AML-193 (cell line): Measurements from ENCODE around the gene ACTA2.

ENCODE experiments used
- DNase-seq, 2 experiments: peaks; one replicate each; lab custom pipeline; 2025; lab: John Stamatoyannopoulos, UW

Gene ACTA2

GRCh38 chr10:88920198-88920597 lies 32.4 kb downstream of the ACTA2 start:
- no peak for DNase-seq

DNA sequence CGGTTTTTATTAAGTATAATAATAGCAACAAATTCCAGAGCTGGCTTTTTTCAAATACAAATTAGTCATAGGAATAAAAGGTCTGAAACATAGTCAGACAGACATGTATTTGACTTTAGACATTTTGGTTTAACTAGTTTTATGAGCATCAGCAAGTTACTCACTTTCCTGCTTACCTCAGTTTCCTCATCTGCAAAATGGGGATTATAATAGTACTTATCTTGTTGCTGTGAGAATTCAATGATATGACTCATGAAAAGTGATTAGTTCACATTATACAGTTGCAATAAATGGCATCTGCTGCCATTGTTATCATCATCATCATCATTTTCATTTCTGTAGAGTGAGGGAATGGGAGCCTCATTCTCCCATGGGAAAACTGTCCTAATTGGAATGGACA lies 33.5 kb downstream of the ACTA2 start:
- DNase-seq = no peak

DNA sequence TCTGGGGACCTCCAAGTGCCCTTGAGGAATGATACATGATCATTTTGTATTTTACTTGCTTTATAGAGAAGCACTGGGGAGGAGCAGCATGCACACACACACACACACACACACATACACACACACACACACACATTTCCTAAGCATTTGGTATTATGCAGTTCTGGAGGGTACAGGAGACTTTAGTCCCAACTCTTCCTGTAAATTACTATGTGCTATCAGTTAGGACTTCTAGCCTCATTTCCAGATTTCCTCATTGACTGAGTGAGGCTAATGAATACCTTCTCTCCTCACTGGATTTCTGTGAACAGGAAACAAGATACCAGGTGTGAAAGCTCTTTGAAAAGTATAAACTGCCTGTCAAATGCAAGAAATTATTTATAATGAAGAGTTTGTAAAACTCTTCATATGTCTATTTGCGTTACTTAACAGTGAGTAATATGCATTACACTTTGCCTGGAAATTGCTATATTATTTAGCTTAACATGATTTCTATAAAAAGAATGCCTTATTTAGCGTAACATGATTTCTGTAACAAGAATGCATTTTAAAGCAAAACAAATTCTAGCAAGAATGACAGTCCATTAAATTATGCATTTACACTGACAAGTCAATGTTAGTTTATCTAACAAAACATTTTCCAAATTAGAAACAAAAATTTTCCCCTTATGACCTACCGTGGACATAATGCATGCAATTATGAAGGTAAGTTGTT lies 34.2 kb downstream of the ACTA2 start:
- no peak for DNase-seq

DNA sequence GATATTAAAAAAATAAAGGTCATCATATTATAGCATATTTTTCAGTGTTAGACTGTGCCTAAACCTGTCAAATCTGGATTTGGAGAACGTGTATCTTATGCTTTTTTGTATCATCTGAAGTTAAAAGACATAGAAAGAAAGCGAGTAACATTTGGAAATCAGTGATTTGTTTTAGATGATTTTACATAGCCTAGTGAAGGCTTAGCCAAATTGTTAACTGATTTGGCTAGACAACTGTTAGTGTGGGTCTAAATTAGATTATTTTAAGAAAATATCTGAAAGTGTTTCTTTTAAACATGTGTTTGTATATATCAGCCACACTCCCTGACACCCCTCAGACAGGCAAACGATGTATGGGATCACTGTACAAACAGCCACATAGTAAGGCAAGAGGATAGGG lies 35.6 kb downstream of the ACTA2 start:
- DNase-seq = no peak

- no peak for DNase-seq
Measured at GRCh38 chr10:88916231-88916630, 36.3 kb downstream of the ACTA2 start.

DNA sequence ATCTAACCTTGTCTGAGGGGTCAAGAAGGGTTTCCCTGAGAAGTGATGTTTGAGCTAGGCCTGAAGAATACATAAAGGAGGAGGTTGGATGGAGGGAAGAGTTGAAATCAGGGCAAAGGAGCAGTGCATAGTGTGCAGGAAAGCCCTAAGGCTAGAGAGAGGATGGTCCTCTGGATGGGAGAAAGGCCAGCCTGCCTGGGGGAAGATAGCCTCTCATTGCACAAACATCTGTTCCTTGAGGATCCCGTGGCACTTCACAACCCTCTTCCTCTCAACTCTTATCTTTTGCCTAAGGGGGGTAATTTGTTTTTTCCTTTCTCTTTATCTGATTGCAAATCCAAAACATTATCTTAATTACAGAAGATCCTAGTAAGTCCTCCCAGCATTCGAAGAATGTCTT lies 36.8 kb downstream of the ACTA2 start:
- DNase-seq = no peak

DNA sequence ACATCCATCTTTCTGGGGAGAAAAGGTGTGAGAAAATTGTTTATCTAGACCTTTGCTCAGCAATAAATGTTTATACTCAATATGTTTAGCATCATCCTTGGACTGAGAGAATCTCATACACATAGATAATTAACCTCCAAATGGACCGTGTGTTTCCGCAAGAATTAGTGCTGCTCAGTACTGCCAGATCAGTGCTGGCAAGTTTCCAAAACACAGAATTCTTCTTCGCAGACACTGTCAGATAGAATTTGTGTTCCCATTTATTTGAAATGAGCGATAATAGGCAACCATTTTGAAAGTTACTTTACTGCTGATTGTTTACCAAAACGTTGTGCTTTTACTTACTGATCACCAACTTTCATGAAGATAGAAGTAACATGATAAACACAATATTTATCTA lies 38.8 kb downstream of the ACTA2 start:
- no peak for DNase-seq

- no peak for DNase-seq
Measured at GRCh38 chr10:88913127-88913526, 39.4 kb downstream of the ACTA2 start.

- DNase-seq = no peak
Measured at GRCh38 chr10:88911851-88912250, 40.7 kb downstream of the ACTA2 start.

DNA sequence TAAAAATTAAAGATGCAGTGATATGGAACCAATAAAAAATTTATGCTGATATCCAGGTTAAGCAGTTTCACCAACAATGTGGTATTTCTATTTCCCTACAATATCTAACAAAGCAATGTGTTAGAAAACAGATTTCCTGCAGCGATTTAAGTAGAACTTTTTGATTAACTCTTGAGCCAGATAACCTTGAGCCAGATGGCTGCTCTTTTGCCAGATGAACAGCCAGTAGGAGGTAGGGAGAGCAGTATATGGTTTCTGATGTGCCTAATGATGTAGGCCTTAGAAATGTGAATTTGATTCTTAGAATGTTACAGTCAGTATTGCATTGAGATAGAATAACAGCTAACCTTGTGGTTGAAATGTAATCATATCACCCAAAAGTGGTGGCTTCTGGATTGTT lies 41.5 kb downstream of the ACTA2 start:
- no peak for DNase-seq

GRCh38 chr10:88908194-88908593 lies 44.4 kb downstream of the ACTA2 start:
- no peak for DNase-seq

DNA sequence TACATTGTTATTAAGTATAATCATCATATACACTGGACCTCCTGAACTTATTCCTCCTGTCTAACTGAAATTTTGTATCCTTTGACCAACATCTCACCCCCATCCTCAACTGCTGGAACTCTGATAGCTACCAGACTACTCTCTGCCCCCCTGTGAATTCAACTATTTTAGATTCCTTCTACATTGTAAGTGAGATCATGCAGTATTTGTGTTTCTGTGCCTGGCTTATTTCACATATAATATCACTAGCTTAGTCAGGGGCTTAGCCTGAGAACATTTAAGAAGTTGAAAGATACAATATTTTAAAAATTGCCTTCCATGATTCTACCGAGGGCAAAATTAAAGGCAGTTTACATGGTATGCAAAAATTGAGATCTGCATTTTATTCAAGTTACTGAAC lies 45.7 kb downstream of the ACTA2 start:
- DNase-seq = no peak

GRCh38 chr10:88903715-88904114 lies 48.9 kb downstream of the ACTA2 start:
- no peak for DNase-seq

DNA sequence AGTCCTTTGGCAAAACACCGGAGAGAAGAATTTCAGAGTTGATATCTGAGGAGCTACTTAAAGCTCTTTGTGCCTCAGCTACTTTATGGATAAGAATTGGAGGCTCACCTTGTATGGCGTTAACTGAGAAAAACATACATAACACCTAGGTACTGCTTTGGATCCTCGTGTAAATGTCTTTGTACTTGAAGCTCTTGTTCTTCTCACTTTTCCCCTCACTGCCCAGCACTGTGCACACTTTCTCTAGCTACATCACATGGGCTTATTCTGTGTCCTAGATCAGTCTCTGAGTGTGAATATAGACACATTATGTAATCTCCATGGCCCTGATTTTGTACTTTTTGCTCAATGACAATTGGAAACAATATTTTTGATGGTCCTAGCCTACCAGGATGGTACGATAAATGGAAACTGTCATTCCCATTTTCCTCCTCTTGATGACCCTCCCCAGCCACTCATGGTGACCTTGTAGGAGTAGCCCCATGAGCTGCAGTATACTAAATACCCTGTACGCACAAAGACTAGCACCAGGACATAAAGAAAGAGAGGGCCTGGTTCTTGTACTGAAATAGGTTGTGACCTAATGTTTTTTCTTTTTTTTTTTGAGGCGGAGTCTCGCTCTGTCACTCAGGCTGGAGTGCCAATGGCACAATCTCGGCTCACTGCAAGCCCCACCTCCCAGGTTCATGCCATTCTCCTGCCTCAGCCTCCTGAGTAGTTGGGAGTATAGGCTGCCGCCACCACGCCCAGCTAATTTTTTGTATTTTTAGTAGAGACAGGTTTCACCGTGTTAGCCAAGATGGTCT lies 50.4 kb downstream of the ACTA2 start:
- DNase-seq = no peak

DNA sequence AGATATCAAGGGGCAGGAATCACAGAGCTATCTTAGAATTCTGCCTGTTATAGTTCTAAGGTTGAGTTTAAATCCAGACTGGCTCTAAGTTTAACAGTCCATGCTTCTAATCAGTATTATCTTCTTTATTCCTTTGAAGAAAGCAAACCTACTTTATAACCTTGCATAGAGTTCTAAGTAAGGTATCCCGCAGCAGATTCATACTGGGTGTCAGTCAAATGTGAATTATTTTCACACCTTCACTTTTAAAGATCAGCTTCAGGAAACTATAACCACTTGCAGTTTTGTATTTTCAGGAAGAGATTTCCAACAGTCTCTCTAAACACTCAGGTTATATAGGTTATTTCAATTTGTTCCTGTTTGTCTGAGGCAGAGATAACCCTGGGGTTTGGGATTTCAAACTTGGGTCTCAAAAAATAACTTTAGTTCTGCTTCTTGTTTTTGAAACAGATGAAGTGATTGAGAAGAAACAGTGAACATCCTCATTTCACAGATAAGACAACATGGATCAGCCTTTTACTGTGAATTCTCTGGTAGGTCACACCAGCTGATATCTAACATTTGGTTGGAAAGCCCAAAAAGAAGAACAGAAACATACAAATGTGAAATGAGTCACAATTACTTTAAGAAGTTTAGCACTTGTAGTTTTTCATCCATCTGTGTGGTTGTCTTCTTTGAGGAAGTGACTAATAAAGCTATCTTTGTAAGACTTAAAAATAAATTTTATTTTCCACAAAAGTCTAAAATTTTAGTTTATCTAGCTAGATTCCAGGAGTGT lies 51.2 kb downstream of the ACTA2 start:
- no peak for DNase-seq

- no peak for DNase-seq
Measured at GRCh38 chr10:88899886-88900285, 52.7 kb downstream of the ACTA2 start.

DNA sequence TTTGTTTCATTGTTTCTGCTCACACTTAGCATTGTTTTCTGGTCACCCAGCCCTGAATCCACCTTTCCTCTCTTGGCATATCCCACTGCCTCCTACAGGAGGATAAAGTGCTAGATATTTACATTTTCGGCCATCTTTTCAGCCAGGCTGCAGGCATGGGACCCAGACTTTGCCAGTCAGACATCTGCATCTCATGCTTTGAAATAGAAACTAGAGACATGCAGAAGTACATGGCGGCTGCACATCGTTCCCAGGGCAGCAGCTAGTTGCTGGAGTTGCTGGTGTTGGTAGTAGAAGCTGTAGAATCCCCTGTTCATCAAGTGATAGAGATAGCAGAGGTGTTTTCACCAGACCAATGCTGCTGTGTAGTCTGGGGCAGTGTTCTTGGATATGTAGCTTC lies 53.8 kb downstream of the ACTA2 start:
- DNase-seq = no peak

DNA sequence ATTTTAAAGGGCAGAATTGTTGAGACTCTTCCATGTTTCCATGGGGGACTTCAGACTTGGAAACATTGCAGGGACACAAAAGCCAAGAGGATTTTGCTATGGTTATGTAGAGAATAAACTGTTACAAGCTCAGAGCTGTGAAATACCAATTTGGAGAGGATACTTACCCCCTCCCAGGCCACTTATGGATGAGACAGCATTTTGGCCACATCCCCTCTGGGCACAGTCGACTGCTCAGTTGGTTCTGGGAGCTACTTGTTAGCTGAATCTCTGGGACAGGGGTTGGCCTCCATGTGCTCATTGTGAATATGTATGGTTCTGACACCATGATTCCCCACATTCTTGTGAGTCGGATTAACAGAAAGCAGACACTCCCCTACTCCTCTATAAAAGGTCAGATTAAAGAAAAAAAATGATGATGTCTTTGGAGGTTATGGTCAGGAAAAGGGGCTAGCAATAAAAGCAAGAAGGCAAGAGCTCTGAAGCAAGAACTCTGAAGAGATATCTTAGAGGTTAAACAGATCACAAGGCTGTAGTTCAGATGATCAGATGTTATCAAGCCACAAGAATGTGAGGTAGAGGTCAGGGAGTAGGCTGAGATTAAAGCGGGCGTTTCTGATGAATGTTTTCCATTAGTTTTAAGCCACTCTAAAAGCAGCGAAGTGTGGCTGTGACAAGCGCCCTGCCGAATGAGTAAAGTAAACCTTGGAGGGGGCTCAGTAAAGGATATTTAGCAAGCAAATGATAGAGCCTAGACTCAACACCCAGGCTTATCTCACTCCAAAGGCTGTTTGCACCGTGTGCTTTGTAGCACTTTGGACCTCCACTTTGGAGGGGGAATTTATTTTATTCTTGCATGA lies 55.3 kb downstream of the ACTA2 start:
- no peak for DNase-seq

DNA sequence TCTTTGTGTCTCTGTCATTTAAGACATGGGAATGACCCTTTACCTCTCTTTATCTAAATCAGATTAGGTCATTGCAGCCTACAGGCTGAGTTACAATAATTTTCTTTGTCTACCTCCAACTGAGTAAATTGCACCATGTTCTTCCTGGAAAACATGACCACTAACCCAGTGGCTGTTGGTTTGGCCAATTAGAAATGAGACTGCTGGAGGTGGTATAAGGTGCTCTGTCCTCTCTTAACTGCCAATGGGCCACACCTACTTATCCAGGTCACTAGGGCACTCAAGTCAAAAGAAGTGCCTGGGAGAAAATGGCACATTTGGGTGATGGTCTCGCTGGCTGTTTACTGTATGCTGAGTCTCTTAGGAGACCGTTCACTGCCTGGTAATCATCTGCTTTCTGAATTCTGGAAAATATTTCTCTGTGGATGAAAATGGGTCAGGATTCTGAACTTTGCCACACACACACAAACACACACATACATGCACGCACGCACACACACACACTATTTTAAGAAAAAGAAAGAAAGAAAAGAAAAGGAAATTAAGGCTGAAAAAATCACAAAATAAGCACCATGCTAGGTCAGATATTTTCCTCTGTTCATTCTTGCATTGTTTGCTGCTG lies 56.1 kb downstream of the ACTA2 start:
- DNase-seq = no peak

DNA sequence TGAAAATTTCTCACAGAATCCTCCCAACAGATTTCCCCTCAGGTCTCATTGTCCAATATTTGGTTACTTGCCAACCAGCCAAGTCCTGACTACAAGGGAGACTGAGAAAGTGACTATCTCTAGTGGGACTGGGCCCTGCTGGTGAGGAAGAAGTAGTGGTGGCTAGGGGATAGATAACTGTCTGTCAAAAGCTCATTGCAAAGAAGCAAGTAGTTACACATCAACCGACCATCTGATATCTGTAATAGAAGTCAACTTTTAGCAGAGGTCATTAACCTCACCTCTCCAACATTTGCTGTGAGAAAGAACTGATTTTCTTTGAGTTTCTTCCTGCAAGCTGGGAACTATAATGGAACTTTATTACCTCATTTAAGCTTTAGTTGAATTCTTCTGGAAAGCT lies 57.3 kb downstream of the ACTA2 start:
- DNase-seq = no peak

- DNase-seq = no peak
Measured at GRCh38 chr10:88893611-88894010, 59.0 kb downstream of the ACTA2 start.
